IPS DF 6.9 (cell line): ENCODE measurements around the gene LGALS1.
"Not testable (repeated sequence)": the region's sequence is repeated elsewhere in the genome, so short reads cannot be mapped to it uniquely, and the experiment has no call there.

Experiments
- DNase-seq: peaks from one replicate; pipeline ENCODE4 v3.0.0-alpha.2; 2013; ENCODE audit warnings: low read depth, low spot score
- H3K27ac ChIP-seq: one replicate; pipeline ENCODE4 v1.5.1; 2013; ENCODE audit warnings: low read length, control low read depth
- H3K27me3 ChIP-seq: 2 replicates; pipeline ENCODE4 v1.6.1; 2013; ENCODE audit warnings: mild to moderate bottlenecking, low read length; ENCODE audit not compliant: control insufficient read depth, insufficient read depth
- H3K36me3 ChIP-seq: 2 replicates; pipeline ENCODE4 v1.6.1; 2013; ENCODE audit warnings: low read length; ENCODE audit not compliant: control insufficient read depth, insufficient read depth
- H3K4me1 ChIP-seq: 2 replicates; pipeline ENCODE4 v1.6.1; 2013; ENCODE audit warnings: low read length; ENCODE audit not compliant: control insufficient read depth, insufficient read depth
- H3K4me3 ChIP-seq: 2 replicates; pipeline ENCODE4 v1.5.1; 2013; ENCODE audit warnings: mild to moderate bottlenecking, low read length
- H3K9me3 ChIP-seq: 2 replicates; pipeline ENCODE4 v1.6.1; 2013; ENCODE audit warnings: low read length, inconsistent platforms; ENCODE audit not compliant: control insufficient read depth, insufficient read depth
- WGBS: extraction: QIAGEN DNeasy Blood & Tissue Kit; methylation state at CpG from one replicate; pipeline ENCODE4 v1.1.7; 2013; ENCODE audit warnings: mixed read lengths, missing lambda C conversion rate; ENCODE audit not compliant: insufficient read length, insufficient coverage; 5-methylcytosine and 5-hydroxymethylcytosine counted together

The LGALS1 gene

DNA sequence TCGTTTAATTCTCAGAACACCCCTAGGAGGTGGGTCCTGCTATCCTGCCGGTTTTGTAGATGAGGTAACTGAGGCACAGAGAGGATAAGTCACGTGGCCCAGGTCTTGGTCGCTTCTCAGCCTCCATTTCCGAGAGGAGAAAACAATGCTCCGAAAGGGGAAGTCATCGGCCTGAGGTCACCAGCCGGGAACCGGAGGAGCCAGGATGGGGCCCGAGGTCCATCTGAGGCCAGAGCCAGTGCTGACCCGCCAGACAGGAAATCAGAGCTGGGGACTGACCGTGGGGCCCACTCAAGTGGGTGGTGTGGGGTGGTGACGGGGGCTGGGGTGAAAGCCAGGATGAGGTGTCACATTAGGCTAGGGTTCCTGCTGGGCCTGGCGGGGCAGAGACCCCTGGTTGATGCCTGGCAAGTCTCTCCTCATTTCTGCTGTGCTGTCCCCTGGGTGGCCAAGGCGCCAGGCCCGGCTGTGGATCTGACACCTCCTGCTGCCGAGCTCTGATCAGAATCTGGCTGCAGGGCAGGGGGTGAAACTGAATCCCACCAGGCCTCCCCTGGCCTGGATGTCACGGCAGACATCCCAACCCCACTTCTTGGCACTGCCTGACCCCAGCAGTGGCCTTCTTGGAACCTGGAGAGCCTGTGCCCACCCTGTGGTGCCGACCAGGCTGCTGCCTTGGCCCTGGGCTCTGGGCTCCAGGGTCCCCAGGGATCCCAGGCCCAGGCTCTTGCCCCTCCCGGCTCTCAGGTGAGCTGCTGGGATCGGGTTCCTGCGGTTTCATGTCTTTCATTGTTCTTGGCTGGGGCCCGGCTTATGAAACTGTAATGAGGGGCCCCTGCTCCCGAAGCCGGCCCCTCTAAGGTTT lies 33.4 kb downstream of the LGALS1 start:
- Histone ChIP-seq H3K9me3 (no peaks in the 10 kb centered on the region), H3K4me3 (no peak overlapping the region), H3K4me1 (no peaks in the 10 kb centered on the region), H3K27me3 (no peaks in the 10 kb centered on the region), H3K36me3 (peaks cover 17% of the 10 kb centered on the region), H3K27ac (no peak overlapping the region)
- no peak for DNase-seq
- no CpG with 5 or more reads among the region's 25 CpGs for WGBS

DNA sequence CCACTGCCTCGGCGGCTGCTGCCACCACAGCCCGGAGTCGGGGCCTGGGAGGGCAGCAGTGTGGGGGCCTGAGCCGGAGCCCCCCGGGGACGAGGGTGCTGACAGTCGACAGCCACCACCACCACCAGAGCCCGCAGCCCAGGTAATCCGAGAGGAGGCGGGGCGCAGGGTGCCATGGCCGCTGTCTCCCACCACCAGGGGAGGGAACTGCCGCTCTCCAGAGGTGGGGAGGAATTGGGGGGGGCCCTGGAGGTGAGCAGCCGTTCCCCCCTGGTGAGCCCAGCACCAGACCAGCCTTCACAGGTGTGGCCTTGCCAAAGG lies 34.0 kb downstream of the LGALS1 start:
- no CpG with 5 or more reads among the region's 15 CpGs for WGBS
- H3K4me3 ChIP-seq = no peak overlapping the region
- no peaks in the 10 kb centered on the region for H3K9me3 ChIP-seq
- H3K36me3 ChIP-seq = peaks cover 17% of the 10 kb centered on the region
- no peaks in the 10 kb centered on the region for H3K27me3 ChIP-seq
- H3K4me1 ChIP-seq = no peaks in the 10 kb centered on the region
- no peak for DNase-seq
- H3K27ac ChIP-seq = no peak overlapping the region

DNA sequence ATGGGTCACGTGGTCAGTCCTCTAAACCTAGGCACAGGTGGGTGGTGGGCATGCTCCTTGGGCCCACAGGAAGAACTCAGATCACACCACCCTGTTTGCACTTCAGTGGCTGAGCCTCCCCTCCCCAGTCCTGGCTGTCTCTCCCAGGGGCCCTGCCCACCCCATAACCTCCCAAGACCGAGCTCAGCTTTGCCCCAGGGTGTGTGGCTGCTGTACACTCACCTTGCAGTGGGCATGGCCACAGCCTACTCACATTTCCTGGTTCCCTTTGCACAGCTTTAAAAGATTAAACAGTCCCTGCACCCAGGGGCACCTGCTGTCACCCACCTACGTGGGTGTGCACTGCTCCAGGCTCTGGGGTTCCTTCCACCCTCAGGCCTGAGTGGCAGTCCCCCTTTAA lies 35.2 kb downstream of the LGALS1 start:
- no CpG with 5 or more reads among the region's 3 CpGs for WGBS
- no peaks in the 10 kb centered on the region for H3K9me3 ChIP-seq
- no peak for DNase-seq
- H3K4me3 ChIP-seq = no peak overlapping the region
- no peaks in the 10 kb centered on the region; the same call in 1 of the 2 replicates for H3K4me1 ChIP-seq
- H3K36me3 ChIP-seq = peaks cover 21% of the 10 kb centered on the region
- no peak overlapping the region for H3K27ac ChIP-seq
- no peaks in the 10 kb centered on the region for H3K27me3 ChIP-seq

DNA sequence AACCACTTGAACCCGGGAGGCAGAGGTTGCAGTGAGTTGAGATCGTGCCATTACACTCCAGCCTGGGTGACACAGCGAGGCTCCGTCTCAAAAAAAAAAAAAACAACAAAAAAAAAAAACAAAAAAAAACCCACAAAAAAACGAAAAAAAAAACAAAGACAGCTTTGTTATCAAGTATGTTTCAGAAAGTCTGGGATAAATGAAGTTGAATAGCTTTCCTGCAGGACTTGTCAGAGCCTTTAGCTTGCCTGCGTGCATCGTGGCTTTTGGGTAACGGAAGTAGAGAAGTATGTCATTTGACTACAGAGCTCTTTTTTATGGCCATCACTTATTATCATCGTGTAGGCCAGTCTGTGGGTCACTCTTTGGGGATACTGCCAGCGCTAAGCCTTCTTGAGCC lies 36.1 kb downstream of the LGALS1 start:
- DNase-seq = no peak
- no peak overlapping the region for H3K27ac ChIP-seq
- no peak overlapping the region for H3K4me3 ChIP-seq
- no peaks in the 10 kb centered on the region for H3K27me3 ChIP-seq
- no CpG with 5 or more reads among the region's 10 CpGs for WGBS
- no peaks in the 10 kb centered on the region; the same call in 1 of the 2 replicates for H3K4me1 ChIP-seq
- H3K9me3 ChIP-seq = no peaks in the 10 kb centered on the region
- H3K36me3 ChIP-seq = peaks cover 22% of the 10 kb centered on the region

DNA sequence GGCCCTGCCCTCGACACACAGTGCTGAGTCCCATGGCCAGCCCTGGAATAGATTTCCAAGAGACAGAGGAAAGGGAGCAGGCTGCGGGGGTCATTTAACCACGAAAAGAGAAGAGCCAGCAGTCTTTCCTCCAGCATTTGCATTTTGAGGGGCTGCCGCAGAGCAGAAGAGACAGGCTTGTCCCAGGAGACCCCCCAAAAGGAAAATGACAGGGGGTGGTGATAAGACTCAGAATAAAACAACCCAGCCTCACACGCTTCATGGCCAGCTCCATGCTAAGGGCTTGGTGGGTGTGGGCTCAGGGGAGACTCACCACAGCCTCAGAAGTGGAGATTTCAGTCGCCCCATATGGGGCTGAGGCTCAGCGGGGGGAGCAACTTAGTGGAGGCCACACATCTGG lies 38.3 kb downstream of the LGALS1 start:
- Histone ChIP-seq H3K27ac (no peak overlapping the region), H3K4me1 (no peaks in the 10 kb centered on the region; the same call in 1 of the 2 replicates), H3K36me3 (peaks cover 22% of the 10 kb centered on the region), H3K4me3 (no peak overlapping the region), H3K27me3 (no peaks in the 10 kb centered on the region), H3K9me3 (no peaks in the 10 kb centered on the region)
- DNase-seq = no peak
- WGBS = no CpG with 5 or more reads among the region's 7 CpGs

DNA sequence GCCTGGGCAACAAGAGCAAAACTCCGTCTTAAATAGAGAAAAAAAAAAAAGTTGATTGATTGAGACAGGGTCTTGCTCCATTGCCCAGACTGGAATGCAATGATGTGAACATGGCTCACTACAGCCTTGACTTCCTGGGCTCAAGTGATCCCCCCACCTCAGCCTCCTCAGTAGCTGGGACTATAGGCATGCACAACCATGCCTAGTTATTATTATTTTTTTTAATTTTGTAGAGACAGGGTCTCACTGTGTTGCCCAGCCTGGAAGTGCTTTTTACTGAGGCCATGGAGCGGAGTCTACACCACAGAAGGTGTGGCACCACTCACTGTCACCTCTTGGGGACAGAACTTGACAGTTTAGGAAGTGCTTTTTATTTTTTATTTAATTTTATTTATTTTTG lies 39.2 kb downstream of the LGALS1 start:
- Histone ChIP-seq H3K4me1 (no peaks in the 10 kb centered on the region; the same call in 1 of the 2 replicates), H3K9me3 (no peaks in the 10 kb centered on the region), H3K27me3 (no peaks in the 10 kb centered on the region), H3K4me3 (no peak overlapping the region), H3K27ac (no peak overlapping the region), H3K36me3 (peaks cover 22% of the 10 kb centered on the region)
- no CpG with 5 or more reads among the region's 2 CpGs for WGBS
- no peak for DNase-seq

DNA sequence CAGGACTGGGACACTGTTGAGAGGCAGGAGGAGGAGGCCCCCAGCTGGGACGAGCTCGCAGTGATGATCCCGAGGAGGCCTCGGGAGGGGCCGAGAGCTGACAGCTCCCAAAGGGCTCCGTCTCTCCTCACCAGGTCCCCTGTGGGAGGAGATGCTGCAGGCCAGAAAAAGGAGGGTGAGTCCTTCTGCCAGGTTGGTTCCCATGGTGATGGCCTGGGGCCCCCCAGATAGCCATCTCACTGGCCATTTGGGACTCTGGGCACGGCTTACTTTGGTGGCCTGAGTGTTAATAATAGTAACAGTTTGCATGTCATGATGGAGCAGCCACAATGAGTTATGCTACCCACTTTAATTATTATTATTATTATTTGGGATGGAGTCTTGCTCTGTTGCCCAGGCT lies 40.3 kb downstream of the LGALS1 start:
- H3K4me3 ChIP-seq = no peak overlapping the region
- no CpG with 5 or more reads among the region's 7 CpGs for WGBS
- no peak for DNase-seq
- no peak overlapping the region for H3K27ac ChIP-seq
- H3K27me3 ChIP-seq = no peaks in the 10 kb centered on the region
- no peaks in the 10 kb centered on the region; the same call in 1 of the 2 replicates for H3K4me1 ChIP-seq
- peaks cover 15% of the 10 kb centered on the region for H3K36me3 ChIP-seq
- no peaks in the 10 kb centered on the region for H3K9me3 ChIP-seq

DNA sequence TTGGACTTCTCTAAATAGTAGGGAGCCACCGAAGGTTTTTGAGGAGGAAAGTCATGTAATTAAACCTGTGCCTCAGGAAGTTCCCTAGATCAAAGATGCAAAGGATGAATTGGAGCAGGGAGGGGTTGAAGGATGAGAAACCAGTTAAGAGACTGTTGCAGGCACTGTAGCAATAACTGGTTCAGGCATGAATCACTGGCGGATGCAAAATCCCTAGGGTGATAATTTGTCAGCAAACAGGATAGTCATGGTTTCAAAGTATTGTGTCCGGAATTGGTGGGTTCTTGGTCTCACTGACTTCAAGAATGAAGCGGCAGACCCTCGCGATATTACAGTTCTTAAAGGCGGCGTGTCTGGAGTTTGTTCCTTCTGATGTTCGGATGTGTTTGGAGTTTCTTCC lies 41.3 kb downstream of the LGALS1 start:
- no peaks in the 10 kb centered on the region for H3K27me3 ChIP-seq
- H3K27ac ChIP-seq = no peak overlapping the region
- DNase-seq = no peak
- peaks cover 15% of the 10 kb centered on the region for H3K36me3 ChIP-seq
- no CpG with 5 or more reads among the region's 9 CpGs for WGBS
- H3K9me3 ChIP-seq = no peaks in the 10 kb centered on the region
- H3K4me3 ChIP-seq = no peak overlapping the region
- no peaks in the 10 kb centered on the region; the same call in 1 of the 2 replicates for H3K4me1 ChIP-seq

DNA sequence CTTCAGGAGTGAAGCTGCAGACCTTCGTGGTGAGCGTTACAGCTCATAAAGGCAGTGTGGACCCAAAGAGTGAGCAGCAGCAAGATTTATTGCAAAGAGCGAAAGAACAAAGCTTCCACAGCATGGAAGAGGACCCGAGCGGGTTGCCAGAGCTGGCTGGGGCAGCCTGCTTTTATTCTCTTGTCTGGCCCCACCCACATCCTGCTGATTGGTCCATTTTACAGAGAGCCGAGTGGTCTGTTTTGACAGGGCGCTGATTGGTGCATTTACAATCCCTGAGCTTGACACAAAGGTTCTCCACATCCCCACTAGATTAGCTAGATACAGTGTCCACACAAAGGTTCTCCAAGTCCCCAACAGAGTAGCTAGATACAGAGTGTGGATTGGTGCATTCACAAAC lies 41.8 kb downstream of the LGALS1 start:
- no CpG with 5 or more reads among the region's 7 CpGs for WGBS
- DNase-seq, H3K27me3 ChIP-seq, H3K27ac ChIP-seq, H3K4me1 ChIP-seq, H3K9me3 ChIP-seq, H3K4me3 ChIP-seq: not testable (repeated sequence)
- peaks cover 15% of the 10 kb centered on the region for H3K36me3 ChIP-seq

DNA sequence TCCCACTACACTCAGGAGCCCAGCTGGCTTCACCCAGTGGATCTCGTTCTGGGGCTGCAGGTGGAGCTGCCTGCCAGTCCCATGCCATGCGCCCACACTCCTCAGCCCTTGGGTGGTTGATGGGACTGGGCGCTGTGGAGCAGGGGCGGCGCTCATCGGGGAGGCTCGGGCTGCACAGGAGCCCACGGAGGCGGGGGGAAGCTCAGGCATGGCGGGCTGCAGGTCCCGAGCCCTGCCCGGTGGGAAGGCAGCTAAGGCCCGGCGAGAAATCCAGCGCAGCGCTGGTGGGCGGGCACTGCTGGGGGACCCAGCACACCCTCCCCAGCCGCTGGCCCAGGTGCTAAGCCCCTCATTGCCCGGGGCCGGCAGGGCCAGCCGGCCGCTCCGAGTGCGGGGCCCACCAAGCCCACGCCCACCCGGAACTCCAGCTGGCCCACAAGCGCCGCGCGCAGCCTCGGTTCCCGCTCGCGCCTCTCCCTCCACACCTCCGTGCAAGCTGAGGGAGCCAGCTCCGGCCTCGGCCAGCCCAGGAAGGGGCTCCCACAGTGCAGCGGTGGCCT lies 42.4 kb downstream of the LGALS1 start:
- not testable (repeated sequence) for H3K4me1 ChIP-seq, DNase-seq, H3K9me3 ChIP-seq, H3K27ac ChIP-seq, H3K4me3 ChIP-seq, H3K27me3 ChIP-seq
- H3K36me3 ChIP-seq = peaks cover 17% of the 10 kb centered on the region
- no CpG with 5 or more reads among the region's 38 CpGs for WGBS
